ENCODE measurements around the gene DNLZ.
A peak's percentile ranks its signal among the peaks of the same experiment; 100 is the strongest.

Gene DNLZ

GRCh38 chr9:136325358-136325757, 38.2 kb downstream of the DNLZ start:
- ChIA-PET CTCF (interaction anchor here (1.2 to 1.5 kb wide), 2 partner anchors 13 to 347 kb away, joined by 4 to 7 read pairs; no protein-coding TSS in a partner anchor), POLR2A (interaction anchor here (1.4 to 2.3 kb wide), 2 partner anchors 38 kb away, joined by 6 to 15 read pairs; partner anchors contain the start of gene DNLZ)
- Histone ChIP-seq H3K9me3 (ENCODE audit: control insufficient read depth, insufficient read depth, low read depth, low read length) (no peaks in the 10 kb centered on the region), H3K4me3 (ENCODE audit: low read depth, low read length) (no peak overlapping the region), H3K4me1 (ENCODE audit: control insufficient read depth, insufficient read depth, low read length) (peaks cover 8% of the 10 kb centered on the region), H3K36me3 (ENCODE audit: control insufficient read depth in 2 of 2, insufficient read depth in 1 of 2, low read length in 2 of 2) (no peaks in the 10 kb centered on the region), H3K27ac (ENCODE audit: extremely low read depth, low read depth, low read length) (no peak overlapping the region)
- TF ChIP-seq ZNF112 (tag by site-specific recombination; IDR thresholded peaks at IDR 0.05) (no peak), ZNF768 (tag by site-specific recombination; IDR thresholded peaks at IDR 0.05) (peak; percentile 93)

GRCh38 chr9:136324501-136325300, 38.8 kb downstream of the DNLZ start:
- no peaks in the 10 kb centered on the region for H3K9me3 ChIP-seq (ENCODE audit: control insufficient read depth, insufficient read depth, low read depth, low read length)
- ChIA-PET CTCF (interaction anchor here (0.8 to 2.3 kb wide), 5 partner anchors 11 to 186 kb away, joined by 3 to 30 read pairs (median 5); partner anchors contain the start of gene DNLZ), POLR2A (interaction anchor here (2.3 kb wide), 1 partner anchor 38 kb away, joined by 6 read pairs; the partner anchor contains the start of gene DNLZ)
- no peaks in the 10 kb centered on the region for H3K36me3 ChIP-seq (ENCODE audit: control insufficient read depth in 2 of 2, insufficient read depth in 1 of 2, low read length in 2 of 2)
- no peak overlapping the region for H3K4me3 ChIP-seq (ENCODE audit: low read depth, low read length)
- TF ChIP-seq PATZ1 (tag by site-specific recombination; IDR thresholded peaks at IDR 0.05) (peak; percentile 60; the same call in 1 of the 2 replicates), HIC1 (tag by site-specific recombination; IDR thresholded peaks at IDR 0.05) (peak; percentile 54; the same call in 1 of the 2 replicates), OVOL3 (tag by site-specific recombination; IDR thresholded peaks at IDR 0.05) (no peak), PRDM10 (tag by site-specific recombination; IDR thresholded peaks at IDR 0.05) (peak; percentile 92), EGR2 (tag by site-specific recombination; IDR thresholded peaks at IDR 0.05; ENCODE audit: low read depth) (no peak), CTCF (tag by site-specific recombination; IDR thresholded peaks at IDR 0.05) (peak; percentile 54), ZNF274 (IDR thresholded peaks at IDR 0.05; ENCODE audit: low read length) (no peak), ZNF274 (tag by site-specific recombination; IDR thresholded peaks at IDR 0.05; ENCODE audit: borderline replicate concordance) (no peak), ZNF133 (tag by site-specific recombination; IDR thresholded peaks at IDR 0.05) (peak; percentile 77), ZBTB8A (tag by site-specific recombination; IDR thresholded peaks at IDR 0.05) (peak; percentile 53), KLF17 (tag by site-specific recombination; IDR thresholded peaks at IDR 0.05) (peak; percentile 57; the same call in 1 of the 2 replicates), KLF1 (tag by site-specific recombination; IDR thresholded peaks at IDR 0.05) (peak; percentile 32; the same call in 1 of the 2 replicates), ZNF10 (tag by site-specific recombination; IDR thresholded peaks at IDR 0.05) (no peak), ZNF132 (tag by site-specific recombination; IDR thresholded peaks at IDR 0.05; ENCODE audit: borderline replicate concordance) (no peak), GLIS2 (tag by site-specific recombination; IDR thresholded peaks at IDR 0.05) (peak; percentile 53; the same call in 1 of the 2 replicates), ZNF585B (tag by site-specific recombination; IDR thresholded peaks at IDR 0.05) (no peak)
- no peak overlapping the region for H3K27ac ChIP-seq (ENCODE audit: extremely low read depth, low read depth, low read length)
- peaks cover 8% of the 10 kb centered on the region for H3K4me1 ChIP-seq (ENCODE audit: control insufficient read depth, insufficient read depth, low read length)
